Glutamatergic neuron (in vitro differentiated cells): Measurements from ENCODE around the gene DTHD1. TPM values are rescaled to one million over a fixed set of nuclear protein-coding genes. Genes with fewer than 3 reads are reported as not detected.

Source experiments
- DNase-seq: peaks from one replicate; pipeline ENCODE4 v3.0.0; 2022
- H3K27ac Mint-ChIP-seq: one replicate; pipeline ENCODE4 v1.8.0; 2020; ENCODE audit warnings: mild to moderate bottlenecking, mixed read lengths, inconsistent platforms; ENCODE audit not compliant: unreplicated experiment
- H3K27me3 Mint-ChIP-seq: one replicate; pipeline ENCODE4 v1.8.0; 2020; ENCODE audit warnings: mild to moderate bottlenecking, moderate library complexity, mixed read lengths, inconsistent platforms; ENCODE audit not compliant: unreplicated experiment
- H3K36me3 Mint-ChIP-seq: one replicate; pipeline ENCODE4 v1.8.0; 2020; ENCODE audit warnings: mild to moderate bottlenecking, mixed read lengths, inconsistent platforms; ENCODE audit not compliant: unreplicated experiment
- H3K4me1 Mint-ChIP-seq: one replicate; pipeline ENCODE4 v1.8.0; 2020; ENCODE audit warnings: mild to moderate bottlenecking, low read depth, mixed read lengths, inconsistent platforms; ENCODE audit not compliant: unreplicated experiment
- H3K4me3 Mint-ChIP-seq: one replicate; pipeline ENCODE4 v1.8.0; 2020; ENCODE audit warnings: mild to moderate bottlenecking, mixed read lengths, inconsistent platforms; ENCODE audit not compliant: unreplicated experiment
- H3K9me3 Mint-ChIP-seq: one replicate; pipeline ENCODE4 v1.8.0; 2020; ENCODE audit warnings: mild to moderate bottlenecking, moderate library complexity, mixed read lengths, inconsistent platforms; ENCODE audit not compliant: unreplicated experiment
- CTCF ChIP-seq: fragments of 200-600 bp; sonication (generic); IDR thresholded peaks from one replicate; pipeline ENCODE4 v1.5.0; 2021; ENCODE audit not compliant: partially characterized antibody, unreplicated experiment
- total RNA-seq: library from RNA; stranded (reverse); fragmentation: NEBNext Ultra II Directional; extraction: Animal tissue kit (Norgen Biotek cat#: 25700); gene quantifications from one replicate; pipeline ENCODE4 v1.2.1, GENCODE V29; 2021; ENCODE audit not compliant: unreplicated experiment

Gene DTHD1
- total RNA-seq, 1 donor from 2014 or later = not detected

DNA sequence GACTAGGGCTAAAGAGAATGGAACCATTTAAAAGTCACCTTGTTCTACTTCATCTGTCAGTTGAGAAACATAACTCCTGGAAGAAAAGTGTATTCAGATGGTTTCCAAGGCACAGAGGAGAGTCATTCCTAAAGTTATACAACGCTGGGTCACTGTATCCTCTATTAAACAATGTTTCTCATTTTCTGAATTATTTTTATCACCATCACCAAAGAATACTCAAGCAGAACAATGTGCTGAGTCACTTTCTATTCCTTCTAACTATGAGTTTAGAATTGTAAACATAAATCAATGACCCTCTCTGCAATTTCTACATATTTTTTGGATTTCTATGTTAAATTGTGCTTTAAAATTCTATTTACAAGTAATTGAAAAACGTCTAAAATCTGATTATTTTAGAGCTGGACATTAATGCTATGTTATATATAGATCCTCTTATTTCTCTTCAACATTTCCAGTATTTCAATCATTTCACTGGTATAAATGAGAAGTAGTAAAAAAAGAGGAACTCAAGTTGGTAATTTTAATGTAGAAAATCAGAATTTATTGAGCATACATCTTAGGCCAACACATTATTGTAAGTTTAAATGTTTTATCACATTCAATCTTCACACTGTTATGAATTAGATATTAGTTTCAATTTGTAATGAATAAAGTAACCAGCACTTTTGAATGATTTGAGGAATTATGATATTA is 7.5 kb downstream of the DTHD1 start:
- TF ChIP-seq CTCF = no peak
- Mint-ChIP-seq H3K9me3 (no peaks in the 10 kb centered on the region), H3K36me3 (no peaks in the 10 kb centered on the region), H3K4me1 (no peaks in the 10 kb centered on the region), H3K4me3 (no peak overlapping the region), H3K27ac (no peak overlapping the region), H3K27me3 (no peaks in the 10 kb centered on the region)
- DNase-seq = no peak

GRCh38 chr4:36290641-36291040 is 9.2 kb downstream of the DTHD1 start:
- Mint-ChIP-seq H3K4me3 (no peak overlapping the region), H3K27ac (no peak overlapping the region), H3K27me3 (no peaks in the 10 kb centered on the region), H3K4me1 (no peaks in the 10 kb centered on the region), H3K9me3 (no peaks in the 10 kb centered on the region), H3K36me3 (no peaks in the 10 kb centered on the region)
- DNase-seq = no peak
- no peak for TF ChIP-seq CTCF

GRCh38 chr4:36292556-36293188 is 11.3 kb downstream of the DTHD1 start:
- Mint-ChIP-seq H3K27me3 (no peaks in the 10 kb centered on the region), H3K27ac (no peak overlapping the region), H3K9me3 (no peaks in the 10 kb centered on the region), H3K4me3 (no peak overlapping the region), H3K36me3 (no peaks in the 10 kb centered on the region), H3K4me1 (no peaks in the 10 kb centered on the region)
- TF ChIP-seq CTCF = no peak
- no peak for DNase-seq

GRCh38 chr4:36301127-36301526 is 19.7 kb downstream of the DTHD1 start:
- H3K27ac Mint-ChIP-seq = no peak overlapping the region
- H3K27me3 Mint-ChIP-seq = no peaks in the 10 kb centered on the region
- H3K4me1 Mint-ChIP-seq = no peaks in the 10 kb centered on the region
- H3K9me3 Mint-ChIP-seq = no peaks in the 10 kb centered on the region
- H3K4me3 Mint-ChIP-seq = no peak overlapping the region
- H3K36me3 Mint-ChIP-seq = no peaks in the 10 kb centered on the region
- no peak for DNase-seq
- TF ChIP-seq CTCF = no peak

DNA sequence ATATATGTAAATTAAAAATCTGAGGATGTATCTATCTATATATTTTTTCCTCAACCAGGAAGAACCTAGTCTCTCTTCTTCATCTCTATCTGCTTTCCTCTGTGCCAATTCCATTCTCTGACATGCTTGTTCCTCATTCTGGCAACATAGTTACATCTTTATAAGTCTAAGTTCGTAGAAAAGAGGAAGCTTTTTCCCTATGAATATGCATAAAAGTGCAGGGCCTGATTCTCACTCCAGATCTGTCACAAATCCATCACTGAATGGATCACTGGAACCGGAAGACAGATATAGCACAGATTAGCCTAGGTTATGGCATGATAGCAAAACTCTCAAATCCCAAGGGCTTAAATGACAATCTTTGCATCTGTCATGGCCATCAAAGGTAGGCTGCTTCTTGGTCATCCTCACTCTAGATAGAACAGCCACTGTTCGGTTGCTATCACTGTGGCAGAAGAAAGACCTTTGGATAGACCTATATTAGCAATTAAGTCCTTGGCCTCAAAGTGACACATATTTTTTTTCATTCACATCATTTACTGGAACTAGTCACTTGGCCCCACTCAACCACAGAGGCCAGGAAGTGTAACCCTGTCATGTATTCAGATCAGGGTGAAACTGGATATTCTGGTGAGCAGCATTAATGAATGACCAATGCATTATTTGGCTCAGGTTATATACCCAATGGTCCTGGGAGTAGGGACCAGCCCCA is 22.2 kb downstream of the DTHD1 start:
- no peak for TF ChIP-seq CTCF

More for the DNA sequence above, 22.2 kb downstream of the DTHD1 start:
- H3K27ac Mint-ChIP-seq = no peak overlapping the region
- no peak overlapping the region for H3K4me3 Mint-ChIP-seq
- no peaks in the 10 kb centered on the region for H3K4me1 Mint-ChIP-seq
- no peaks in the 10 kb centered on the region for H3K36me3 Mint-ChIP-seq
- DNase-seq = no peak
- no peaks in the 10 kb centered on the region for H3K27me3 Mint-ChIP-seq
- no peaks in the 10 kb centered on the region for H3K9me3 Mint-ChIP-seq
